ENCODE measurements around the gene PCK2.
A peak's percentile ranks its signal among the peaks of the same experiment; 100 is the strongest.

The PCK2 gene

DNA sequence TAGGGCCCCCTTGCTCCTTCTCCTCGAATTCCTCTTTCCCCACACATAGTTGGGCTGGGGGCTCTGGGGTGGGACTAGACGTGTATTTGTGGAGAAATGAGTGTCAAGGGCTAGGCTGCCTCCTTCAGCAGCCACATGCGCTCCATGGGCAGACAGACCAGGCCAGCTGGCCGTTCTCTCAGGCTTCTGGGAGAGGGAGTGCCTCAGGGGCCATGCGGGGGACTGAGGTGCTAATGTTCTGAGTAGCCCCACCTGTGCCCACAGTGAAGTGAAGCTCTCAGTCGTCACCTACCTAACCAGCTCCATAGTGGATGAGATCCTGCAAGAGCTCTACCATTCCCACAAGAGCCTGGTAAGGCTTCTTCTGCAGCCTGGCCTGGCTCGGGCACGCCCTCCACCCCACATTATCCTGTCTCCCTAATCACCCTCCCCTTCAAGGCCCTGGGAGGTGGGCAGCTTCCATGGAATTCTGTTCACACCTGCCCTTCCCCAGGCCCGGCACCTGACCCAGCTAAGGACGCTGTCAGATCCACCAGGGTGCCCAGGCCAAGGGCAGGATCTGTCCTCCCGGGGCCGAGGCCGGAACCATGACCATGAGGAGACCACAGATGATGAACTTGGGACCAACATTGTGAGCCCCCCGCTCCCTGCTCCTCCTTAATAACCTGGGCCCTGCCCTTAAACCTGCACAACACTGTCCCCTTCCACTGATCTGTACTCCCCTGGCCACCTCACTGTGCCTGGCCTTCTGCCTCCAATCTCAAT, 31.7 kb upstream of the PCK2 start:
- no peak for DNase-seq

DNA sequence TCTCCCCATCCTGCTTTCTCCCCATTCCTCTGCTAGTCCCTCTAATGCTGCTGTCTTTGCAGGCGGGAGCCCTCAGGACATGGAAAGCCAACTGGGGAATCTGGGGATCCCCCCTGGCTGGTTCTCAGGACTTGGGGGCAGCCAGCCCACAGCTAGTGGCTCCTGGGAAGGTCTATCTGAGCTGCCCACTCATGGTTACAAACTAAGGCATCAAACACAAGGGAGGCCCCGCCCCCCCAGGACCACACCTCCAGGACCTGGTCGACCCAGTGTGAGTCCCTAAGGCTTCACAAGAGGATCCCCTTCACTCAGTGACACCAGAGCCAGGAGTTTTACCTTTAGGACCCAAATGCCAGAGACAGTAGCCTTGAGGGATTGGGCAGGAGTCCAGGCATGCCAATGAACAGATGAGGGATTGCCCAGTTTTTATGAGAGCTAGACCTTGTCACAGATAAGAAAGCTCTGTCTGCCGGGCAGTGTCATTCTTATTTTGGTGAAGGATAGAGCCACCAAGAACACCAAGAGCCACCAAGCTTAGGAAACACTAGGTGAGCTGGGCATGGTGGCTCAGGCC, 30.8 kb upstream of the PCK2 start:
- DNase-seq, result no peak

DNA sequence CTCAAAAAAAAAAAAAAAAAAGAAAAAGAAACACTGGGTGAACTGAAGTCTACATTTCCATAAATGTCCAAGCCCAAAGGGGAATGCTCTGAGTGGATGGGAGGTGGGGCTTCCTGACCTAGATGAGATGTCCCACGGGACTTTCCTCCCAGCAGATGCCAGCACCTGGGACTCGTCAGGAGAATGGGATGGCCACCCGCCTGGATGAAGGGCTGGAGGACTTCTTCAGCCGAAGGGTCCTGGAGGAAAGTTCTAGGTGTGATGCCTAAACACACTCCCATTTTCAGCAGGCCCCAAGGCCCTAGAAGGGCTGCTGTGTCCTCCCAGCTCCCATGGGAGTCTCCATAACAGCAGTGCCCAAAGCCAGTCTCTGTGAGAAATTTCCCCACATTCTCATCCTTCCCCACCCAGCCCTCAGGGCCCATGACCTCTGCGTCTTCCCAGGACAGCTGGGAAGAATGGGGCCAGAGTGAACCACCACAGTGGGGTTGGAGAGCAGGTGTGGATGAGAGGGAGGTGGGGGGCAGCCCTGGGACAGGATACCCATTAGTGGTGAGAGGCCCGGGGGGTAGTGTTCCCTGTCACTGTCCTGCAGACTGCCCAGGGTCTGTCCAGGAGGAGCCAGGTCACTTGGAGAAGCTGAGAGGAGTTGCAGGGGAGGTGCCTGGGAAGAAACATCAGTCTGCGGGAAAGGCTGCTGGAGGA, 29.9 kb upstream of the PCK2 start:
- DNase-seq, result no peak

DNA sequence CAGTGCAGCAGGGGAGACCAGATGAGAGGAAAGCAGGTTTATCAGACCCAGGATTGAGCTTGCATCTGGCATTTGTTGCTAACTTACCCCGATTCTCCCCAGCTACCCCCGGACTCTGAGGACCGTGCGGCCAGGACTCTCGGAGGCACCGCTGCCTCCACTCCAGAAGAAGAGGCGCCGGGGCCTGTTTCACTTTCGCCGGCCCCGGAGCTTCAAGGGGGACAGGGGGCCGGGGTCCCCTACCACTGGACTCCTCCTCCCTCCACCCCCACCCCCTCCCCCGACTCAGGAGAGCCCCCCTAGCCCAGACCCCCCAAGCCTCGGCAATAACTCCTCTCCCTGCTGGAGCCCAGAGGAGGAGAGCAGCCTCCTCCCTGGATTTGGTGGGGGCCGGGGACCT, 29.3 kb upstream of the PCK2 start:
- no peak for DNase-seq

DNA sequence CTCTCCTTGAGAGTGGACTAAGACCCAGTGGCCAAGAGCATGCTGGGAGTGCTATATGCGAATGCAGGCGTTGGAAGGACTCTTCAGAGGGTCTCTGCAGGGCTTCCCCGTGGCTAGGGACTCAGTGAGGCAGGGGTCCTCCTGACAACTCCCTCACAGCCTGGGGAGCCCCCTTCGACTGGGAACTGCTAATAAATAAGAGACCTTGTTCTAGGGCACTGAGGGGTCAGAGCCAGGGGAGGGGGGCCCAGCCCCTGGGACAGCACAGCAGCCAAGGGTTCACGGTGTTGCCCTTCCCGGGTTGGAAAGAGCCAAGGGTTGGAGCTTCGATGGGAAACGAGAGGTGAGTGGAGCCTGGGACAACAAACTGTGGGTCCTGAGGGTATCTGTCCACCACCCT, 28.7 kb upstream of the PCK2 start:
- no peak for DNase-seq

DNA sequence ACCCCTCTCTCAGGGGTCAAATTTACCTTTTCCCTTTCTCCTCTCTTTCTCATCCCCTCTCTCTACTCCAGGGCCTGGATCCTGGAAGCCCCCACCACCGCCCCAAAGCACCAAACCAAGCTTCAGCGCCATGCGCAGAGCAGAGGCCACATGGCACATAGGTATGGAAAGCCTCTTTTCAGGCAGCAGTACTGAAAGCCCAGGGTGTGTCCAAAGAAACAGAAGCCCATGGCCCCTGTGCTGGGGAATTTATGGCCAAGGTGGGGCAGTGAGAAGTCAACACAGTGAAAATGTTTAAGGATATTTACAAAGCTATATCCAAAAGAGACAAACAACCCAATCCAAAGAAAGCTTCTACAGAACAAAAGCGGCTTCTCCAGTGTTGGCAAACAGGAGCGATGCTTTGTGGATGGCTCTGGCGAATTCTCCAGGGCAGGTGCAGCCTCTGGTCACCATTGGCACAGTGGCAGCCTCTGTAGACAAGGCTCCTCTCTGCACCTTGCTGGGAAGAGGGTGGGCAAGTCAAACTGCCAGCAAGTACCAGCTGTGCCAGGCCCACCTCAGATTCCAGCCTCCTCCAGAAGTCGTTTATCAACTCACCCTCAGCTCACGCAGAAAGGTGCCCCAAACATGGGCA, 27.5 kb upstream of the PCK2 start:
- DNase-seq, result no peak

DNA sequence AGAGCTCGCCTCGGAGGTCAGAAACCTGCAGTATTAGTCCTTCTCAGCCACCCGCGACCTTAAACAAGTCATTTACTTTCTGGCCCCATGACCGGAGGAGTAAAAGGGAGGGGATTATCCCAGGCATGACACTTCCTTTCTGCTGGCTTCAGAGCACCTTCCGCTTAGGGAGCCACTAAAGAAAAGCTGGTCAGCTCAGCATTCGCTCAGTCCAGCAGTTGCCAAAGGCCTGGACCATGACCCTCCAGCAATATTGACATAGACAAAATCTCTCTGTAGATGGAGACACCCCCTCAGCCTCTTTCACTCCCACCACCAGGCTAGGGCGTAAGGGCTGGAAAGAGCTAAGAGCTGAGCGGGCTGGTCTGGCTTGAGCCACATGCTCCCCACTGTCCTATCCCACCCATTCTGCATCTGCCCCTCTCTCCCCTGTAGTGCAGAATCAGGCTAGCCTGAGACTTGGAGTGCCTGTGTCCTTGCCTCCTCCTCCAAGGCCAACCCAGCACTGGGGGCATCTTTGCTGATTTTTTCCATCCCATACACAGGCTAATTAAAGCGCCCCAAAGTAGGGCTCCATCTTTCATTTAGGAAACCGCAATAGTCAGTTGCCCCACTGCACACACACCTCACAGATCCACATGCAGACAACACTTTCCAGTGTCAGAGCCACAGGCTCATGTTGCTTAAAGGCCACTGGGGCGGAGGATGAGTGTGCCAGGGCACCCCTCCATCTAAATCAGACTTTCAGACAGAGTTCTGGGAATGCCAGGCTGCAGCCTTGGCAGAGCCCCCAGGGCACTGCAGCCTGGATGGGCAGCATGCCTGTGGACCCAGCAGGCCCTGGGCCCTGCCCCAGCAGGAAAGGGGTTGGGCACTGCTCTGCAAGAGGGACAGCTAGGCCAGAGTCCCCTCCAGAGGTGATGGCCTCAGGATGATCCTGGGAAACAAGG, 26.7 kb upstream of the PCK2 start:
- no peak for DNase-seq

DNA sequence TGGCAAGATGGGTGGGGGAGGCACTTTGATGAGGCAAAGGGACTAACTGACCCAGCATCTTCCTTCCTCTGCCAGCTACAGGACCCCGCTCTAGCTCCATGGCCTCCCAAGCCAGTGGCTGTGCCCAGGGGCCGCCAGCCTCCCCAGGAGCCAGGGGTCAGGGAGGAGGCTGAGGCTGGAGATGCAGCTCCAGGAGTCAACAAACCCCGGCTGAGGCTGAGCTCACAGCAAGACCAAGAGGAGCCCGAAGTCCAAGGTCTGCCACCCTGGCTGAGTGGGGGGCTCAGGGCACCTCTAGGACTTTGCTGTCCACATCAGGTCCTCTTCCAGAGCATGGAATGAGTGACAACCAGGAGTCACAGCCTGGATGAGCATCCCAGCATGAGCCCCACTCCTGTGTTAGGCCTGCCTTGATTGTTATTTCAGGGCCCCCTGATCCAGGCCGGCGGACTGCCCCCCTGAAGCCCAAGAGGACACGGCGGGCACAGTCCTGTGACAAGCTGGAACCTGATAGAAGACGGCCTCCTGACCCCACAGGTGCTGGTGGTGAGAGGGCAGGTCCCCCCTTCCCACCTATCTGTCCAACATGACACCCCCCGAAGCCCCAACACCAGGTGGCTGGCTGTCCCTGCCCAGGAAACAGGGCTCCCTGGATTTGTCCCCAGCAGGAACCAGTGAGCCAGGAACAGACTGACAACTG, 25.2 kb upstream of the PCK2 start:
- no peak for DNase-seq

DNA sequence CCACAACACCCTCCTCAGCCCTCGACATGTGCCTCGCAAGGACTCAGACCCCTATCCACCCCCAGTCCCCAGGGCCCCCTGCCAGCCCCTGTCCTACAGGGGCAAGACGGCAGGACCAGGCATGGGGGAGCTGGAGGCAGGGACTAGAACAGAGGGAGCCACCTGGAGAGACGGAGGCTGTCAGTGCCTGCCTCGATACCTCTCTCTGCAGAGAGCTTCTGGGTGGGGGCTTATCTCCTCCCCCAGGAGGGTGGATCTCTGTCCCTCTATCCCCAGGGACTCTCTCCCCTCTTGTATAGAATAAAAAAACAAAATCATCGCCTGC, 24.7 kb upstream of the PCK2 start:
- no peak for DNase-seq

DNA sequence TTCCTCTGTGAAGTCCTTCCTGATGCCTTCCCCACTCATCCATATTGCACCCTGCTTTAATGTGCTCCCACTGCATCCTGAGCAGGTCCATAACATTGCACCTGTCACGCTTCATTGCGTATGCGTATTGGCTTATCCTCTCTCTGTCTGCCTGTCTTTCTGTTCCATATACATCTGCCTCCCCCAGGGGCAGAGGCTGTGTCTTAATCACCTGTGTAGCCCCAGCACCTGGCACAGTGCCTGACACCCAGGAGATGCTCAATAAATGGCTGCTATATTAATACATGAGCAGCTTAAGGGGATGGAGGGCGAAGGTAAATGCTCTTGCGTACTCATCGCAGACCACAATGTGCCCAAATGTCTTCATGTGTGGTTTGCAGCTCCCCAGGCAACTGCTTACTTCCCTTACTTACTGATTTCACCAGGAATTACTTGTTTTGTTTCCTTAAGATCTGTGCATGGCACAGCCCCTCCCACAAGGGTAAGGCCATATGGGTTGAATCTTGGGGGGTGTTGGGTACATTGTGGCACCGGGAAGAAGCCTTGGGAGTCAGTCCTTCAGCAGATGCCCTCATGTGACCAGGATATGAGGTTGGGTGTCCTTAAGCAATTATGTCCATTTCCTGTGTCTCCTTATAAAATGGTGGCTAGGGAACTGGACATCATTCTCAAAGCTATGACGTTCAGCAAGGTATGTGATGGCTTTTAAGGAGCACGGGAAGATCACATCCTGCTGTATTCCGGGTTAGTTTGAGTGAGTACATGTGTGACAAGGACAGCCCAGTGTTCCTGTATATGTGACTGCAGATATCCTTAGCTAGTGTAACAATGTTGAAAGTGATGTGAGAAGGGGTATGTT, 23.6 kb upstream of the PCK2 start:
- DNase-seq, result no peak

DNA sequence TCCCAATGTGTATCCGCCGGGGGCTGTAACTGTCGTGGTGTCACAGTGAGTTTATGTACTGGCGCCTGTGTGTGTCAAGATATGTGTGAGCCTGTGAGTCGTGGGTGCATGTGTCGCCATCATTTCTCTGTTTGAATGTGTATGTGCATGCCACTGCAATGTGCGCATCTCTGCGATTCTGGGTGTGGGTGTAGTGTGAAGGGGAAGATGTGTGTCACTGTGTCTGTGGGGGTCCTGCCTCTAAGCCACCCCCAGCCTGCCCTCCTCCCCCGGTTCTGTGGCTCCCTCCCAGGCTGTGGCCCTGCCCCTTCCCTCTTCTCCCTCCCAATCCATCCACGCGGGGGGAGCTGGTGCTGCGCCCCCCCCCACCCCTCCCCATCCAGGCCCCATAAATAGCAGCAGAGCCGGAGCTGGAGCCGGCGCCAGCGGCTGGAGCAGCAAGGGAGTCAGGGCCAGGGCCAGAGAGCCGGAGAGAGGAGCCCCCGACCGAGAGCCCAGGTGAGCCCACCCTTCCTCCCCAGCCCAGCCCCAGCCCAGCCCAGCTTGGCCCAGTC, 22.9 kb upstream of the PCK2 start, which contains the start of gene CPNE6:
Gene CPNE6, plus strand, starts transcription at position 419 of the 554 bp plus-strand sequence. CDS start 1,375 bp downstream, outside the sequence.
- DNase-seq, result peak in 1 of 2 donors; percentile 38

DNA sequence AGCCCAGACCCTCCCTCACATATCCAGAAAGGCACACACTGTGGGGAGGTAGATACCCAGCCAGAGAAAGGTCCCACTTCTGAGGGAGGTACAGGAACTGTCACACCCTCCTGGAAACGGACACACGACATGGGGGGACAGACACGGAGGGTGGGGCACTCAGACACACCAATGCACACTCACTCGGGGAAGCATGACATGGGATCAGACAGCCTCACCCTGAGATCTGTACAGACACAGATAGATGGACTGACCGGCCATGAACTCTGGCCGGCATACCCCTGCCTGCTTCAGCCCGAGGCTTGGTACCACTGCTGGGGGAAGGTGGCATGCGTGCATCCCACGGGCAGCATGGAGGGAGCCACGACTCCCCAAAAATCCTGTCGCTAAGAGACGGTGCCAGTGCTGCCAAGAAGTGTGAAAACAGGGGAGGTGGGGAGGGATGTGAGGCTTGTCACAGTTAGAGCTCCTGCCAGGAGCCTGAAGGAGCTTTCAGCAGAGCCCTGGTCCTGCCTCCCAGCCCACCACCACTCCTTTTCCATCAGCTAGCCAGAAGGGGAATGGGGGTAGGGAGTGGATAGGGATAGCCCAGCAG, 22.2 kb upstream of the PCK2 start:
- no peak for DNase-seq

DNA sequence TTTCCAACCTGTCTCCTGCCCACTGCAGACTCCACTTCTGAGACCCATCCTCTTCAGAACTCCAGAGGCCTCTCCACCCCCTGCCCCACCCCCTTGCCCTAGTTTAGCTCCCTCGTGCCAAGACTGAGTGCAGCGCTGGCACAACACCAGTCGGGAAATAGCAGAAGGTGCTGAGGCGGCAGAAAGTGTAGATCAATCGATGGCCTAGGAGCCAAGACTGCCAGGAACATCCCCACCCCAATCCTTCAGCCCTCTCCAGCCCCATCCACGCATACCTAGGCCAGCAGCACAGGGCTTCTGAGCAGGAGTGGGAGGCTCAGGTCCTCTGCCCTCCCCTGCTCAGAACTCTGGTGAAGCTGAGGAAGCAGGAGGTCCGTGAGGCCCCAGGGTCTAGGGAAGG, 21.7 kb upstream of the PCK2 start:
- no peak for DNase-seq

DNA sequence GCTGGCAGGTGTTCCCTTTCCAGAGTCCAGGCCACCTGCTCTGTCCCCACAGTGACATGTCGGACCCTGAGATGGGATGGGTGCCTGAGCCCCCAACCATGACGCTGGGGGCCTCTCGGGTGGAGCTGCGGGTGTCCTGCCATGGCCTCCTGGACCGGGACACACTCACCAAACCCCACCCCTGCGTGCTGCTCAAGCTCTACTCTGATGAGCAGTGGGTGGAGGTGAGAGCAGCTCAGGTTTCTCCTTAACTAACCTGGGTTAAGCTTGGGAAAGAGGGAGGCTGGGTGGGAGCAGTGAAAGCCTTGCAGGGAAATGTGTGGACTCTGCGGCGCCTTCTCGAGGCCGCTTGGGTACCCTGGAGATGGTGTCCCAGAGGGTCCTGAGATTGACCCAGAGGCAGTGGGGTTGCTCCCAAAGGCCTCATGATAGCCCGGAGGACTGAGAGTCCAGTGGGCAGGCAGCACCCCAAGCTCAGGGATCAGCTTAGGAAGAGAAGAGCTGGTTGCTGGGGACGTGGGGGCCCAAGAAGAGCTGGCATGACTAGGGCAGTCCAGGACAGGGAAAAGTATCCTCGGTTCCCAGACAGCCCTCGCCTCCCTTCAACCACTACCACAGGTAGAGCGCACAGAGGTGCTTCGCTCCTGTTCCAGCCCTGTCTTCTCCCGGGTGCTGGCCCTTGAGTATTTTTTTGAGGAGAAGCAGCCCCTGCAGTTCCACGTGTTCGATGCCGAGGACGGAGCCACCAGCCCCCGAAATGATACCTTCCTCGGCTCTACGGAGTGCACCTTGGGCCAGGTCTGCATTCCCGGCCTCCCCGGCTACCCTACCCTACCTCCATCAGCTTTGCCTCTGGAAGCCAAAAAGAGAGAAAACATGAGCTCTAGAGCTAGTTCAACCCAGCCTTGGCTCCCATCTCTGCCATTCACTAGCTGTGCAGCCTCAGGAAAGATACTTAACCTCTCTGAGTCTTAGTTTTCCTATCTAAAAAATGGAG, 20.9 kb upstream of the PCK2 start:
- no peak for DNase-seq

DNA sequence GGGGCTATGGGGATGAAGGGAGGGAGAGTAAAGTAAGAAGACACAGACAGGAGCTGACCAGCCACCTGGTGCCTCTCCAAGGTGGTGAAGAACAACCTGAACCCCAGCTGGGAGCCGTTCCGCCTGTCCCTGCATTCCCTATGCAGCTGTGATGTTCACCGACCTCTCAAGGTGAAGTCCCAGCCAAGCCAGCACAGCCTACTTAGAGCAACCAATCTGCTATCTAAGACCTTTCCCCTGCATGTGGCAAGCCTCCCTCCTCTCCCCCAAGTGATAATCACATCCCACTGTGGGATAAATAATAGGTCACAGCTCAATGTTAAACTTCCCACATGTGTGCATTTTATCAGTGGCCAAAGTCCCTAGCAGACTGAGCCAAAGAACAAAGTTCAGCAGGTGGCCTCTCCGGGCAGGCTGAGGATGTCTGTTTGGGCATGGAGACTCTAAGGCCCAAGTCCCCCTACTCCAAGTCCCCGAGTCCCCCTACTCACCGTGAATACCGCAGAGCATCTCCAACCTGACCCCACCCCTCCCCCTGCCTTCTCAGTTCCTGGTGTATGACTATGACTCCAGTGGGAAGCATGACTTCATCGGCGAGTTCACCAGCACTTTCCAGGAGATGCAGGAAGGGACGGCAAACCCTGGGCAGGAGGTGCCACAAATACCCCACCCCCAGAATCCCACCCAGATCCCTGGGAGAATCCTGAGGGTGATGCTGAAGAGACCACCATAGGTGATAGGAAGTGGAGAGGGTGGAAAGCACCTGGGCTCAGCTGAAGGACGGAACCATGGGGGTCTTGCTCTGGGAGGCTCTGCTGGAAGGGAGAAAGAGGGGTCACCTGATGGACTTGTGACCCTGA, 19.3 kb upstream of the PCK2 start:
- no peak for DNase-seq

DNA sequence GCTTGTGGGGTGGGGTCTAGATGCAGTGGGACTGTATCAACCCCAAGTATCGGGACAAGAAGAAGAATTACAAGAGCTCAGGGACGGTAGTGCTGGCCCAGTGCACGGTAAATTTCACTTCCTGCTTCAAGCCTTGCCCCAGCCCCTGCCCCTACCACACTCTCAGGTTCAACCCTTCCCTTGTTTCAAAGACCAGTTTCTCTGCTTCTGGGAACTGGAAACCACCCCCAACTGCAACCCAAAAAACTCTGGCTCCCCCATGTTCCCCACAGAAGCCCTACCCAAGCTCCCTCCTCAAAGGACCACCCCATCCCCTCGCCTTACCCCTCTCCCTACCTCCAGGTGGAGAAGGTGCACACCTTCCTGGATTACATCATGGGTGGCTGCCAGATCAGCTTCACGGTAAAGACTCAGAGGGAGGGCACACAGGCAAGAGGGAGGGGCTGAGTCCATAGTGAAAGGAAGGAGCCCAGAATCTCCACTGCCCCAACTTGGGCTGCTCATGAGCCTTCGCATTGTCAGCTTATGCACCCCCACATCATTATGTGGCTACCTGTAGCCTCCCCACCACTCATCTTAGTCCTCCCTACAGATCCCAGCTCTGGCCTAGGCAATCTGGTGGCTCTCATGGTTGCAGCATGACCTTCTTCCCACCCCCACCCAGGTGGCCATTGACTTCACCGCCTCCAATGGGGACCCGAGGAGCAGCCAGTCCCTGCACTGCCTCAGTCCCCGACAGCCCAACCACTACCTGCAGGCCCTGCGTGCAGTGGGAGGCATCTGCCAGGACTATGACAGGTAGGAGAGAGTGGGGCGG, 18.4 kb upstream of the PCK2 start:
- DNase-seq, result no peak

DNA sequence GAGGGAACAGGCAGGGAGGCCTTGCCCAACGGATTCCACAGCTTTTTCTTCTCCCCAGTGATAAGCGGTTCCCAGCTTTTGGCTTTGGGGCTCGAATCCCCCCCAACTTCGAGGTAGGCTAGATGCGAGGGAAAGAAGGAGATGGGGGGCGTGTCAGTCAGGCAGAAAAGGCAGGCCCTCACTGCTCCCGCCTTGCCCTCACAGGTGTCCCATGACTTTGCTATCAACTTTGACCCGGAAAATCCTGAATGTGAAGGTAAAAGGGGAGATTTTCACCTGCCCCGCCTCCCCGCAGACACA, 17.9 kb upstream of the PCK2 start:
- no peak for DNase-seq

Data from stimulated activated CD4-positive, alpha-beta T cell treated with anti-CD3 and anti-CD28 coated beads, Interleukin-2, amount 100 ng/mL, for 48 hours (primary cell).